ENCODE data around the gene GRIK1.

- TF ChIP-seq CTCF (IDR thresholded peaks at IDR 0.05) (no peak), EZH2 (IDR thresholded peaks at IDR 0.05; ENCODE audit: borderline replicate concordance, insufficient read depth, low read depth, low read length, poor library complexity, severe bottlenecking) (no peak)
Observed at GRCh38 chr21:29538115-29538514, 401.7 kb downstream of the GRIK1 start.
